Measurements from ENCODE around the gene STK11IP.

Gene STK11IP

DNA sequence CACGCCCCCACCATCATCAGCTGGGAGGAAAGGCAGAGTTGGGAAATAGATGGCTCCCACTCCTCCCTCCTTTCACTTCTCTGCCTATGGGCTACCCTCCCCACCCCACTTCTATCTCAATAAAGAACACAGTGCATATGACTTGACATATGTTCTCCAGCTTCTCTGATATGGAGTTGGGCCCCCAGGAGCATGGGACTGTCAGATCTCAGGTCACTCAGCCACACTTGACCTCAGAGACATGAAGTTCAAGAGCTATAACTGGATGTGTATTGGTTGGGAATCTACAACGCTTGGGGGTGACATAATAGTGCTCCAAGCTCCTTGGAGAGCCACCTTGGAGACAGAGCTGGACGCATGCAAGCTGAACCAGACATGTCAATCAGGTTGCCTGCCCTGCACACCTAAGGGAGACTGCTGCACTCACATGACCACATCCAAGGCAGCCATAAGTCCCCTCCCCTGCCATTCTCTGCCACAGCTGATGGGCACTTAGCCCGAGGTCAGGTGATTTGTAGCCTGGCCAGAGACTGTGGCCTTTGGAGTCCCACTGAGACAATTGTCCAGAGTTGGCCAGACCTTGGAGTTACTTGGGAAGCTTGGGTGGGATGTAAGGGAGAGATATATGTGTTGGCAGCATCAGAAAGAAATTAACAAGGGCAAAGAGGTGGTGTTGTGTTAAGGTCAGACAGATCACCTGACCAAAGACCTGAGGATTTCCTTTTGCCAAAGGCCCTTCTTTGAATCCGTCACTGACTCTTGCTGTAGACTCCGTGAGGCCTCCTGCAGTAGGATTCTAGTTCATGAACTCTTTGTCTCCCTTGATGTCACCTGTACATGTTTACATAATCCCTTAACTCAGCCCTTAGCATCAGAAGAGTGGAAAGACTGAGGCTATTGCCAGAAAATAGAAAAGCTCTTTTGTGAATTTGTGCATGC lies 21.8 kb upstream of the STK11IP start:
- no peak overlapping the region for H3K4me2 ChIP-seq (ENCODE audit: low read depth, low read length)
- H3K79me2 ChIP-seq (ENCODE audit: low read length), result no peaks in the 10 kb centered on the region
- no peaks in the 10 kb centered on the region for H3K36me3 ChIP-seq (replicated peaks; ENCODE audit: insufficient read depth, low read length)
- no peaks in the 10 kb centered on the region for H3F3A ChIP-seq (ENCODE audit: insufficient read depth, low read length)
- peaks cover 73% of the 10 kb centered on the region for H3K27me3 ChIP-seq (replicated peaks; ENCODE audit: insufficient read depth, low read length)
- no peak overlapping the region for H3K9ac ChIP-seq (ENCODE audit: low read length)
- H4K20me1 ChIP-seq (ENCODE audit: insufficient read depth, low read length), result no peaks in the 10 kb centered on the region
- DNase-seq, result no peak
- H3K4me3 ChIP-seq (ENCODE audit: low read length), result no peak overlapping the region
- H3K9me2 ChIP-seq (replicated peaks; ENCODE audit: insufficient read depth, low read length), result no peaks in the 10 kb centered on the region
- H2AFZ ChIP-seq (ENCODE audit: low read length), result no peak overlapping the region
- no peaks in the 10 kb centered on the region for H3K9me3 ChIP-seq (replicated peaks; ENCODE audit: insufficient read depth, low read length)
- TF ChIP-seq EZH2 (optimal IDR thresholded peaks at IDR 0.05; ENCODE audit: low read depth, low read length) (no peak), EZH2phosphoT487 (IDR thresholded peaks at IDR 0.05; ENCODE audit: low read length) (no peak)
- TF ChIP-seq, protein P1, sequence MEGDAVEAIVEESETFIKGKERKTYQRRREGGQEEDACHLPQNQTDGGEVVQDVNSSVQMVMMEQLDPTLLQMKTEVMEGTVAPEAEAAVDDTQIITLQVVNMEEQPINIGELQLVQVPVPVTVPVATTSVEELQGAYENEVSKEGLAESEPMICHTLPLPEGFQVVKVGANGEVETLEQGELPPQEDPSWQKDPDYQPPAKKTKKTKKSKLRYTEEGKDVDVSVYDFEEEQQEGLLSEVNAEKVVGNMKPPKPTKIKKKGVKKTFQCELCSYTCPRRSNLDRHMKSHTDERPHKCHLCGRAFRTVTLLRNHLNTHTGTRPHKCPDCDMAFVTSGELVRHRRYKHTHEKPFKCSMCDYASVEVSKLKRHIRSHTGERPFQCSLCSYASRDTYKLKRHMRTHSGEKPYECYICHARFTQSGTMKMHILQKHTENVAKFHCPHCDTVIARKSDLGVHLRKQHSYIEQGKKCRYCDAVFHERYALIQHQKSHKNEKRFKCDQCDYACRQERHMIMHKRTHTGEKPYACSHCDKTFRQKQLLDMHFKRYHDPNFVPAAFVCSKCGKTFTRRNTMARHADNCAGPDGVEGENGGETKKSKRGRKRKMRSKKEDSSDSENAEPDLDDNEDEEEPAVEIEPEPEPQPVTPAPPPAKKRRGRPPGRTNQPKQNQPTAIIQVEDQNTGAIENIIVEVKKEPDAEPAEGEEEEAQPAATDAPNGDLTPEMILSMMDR (IDR thresholded peaks at IDR 0.05; ENCODE audit: low read length), result no peak
- H3K4me1 ChIP-seq (ENCODE audit: low read length), result no peaks in the 10 kb centered on the region
- H3K27ac ChIP-seq (ENCODE audit: low read length), result no peak overlapping the region

DNA sequence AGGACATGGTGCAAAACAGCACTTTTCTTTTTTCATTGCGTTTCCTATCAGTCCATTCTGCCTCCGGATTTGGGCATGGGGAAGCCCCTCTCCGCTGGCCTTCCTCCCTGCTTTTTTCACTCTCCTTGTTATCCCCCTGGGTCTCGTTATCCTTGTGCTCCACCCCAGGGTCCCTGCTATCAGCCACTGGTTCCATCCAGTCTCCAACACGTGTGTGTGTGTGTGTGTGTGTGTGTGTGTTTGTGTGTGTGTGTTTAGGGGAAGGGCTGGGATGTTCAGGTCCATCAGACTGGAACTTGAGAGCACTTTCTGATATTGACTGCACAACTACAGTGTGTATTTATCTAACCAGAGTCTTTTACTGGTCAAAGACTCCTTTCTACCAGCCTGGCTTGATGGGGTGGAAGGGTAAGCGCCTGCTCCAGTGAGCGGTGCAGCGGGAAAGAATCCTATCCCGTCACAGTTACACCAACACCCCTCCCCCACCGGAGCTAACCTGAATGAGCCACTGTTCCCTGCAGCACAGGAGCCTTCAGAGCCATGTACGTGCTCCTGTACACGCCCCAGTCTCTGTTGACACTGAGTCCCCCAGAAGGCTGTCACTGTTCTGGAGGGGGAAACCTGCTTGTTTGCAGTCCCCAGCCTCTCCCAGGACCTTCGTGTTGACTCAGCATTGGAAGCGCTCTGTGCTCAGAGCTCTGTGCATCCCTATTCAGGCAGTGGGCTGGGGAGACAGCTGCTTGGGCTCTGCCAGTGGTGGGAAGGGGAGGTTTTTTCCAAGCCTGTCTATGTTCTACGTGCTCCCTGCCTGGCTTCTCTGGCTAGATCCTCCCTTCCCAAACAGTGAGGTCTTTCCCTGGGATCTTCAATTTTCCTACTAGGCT lies 20.9 kb upstream of the STK11IP start:
- no peaks in the 10 kb centered on the region for H3K9me2 ChIP-seq (replicated peaks; ENCODE audit: insufficient read depth, low read length)
- H3K4me2 ChIP-seq (ENCODE audit: low read depth, low read length), result no peak overlapping the region
- H3K27me3 ChIP-seq (replicated peaks; ENCODE audit: insufficient read depth, low read length), result peaks cover 69% of the 10 kb centered on the region
- H3K36me3 ChIP-seq (replicated peaks; ENCODE audit: insufficient read depth, low read length), result no peaks in the 10 kb centered on the region
- H3K9ac ChIP-seq (ENCODE audit: low read length), result no peak overlapping the region
- H3K4me3 ChIP-seq (ENCODE audit: low read length), result no peak overlapping the region
- TF ChIP-seq EZH2phosphoT487 (IDR thresholded peaks at IDR 0.05; ENCODE audit: low read length) (no peak), EZH2 (optimal IDR thresholded peaks at IDR 0.05; ENCODE audit: low read depth, low read length) (no peak)
- TF ChIP-seq, protein P1 (IDR thresholded peaks at IDR 0.05; ENCODE audit: low read length), result no peak
- no peaks in the 10 kb centered on the region for H4K20me1 ChIP-seq (ENCODE audit: insufficient read depth, low read length)
- no peaks in the 10 kb centered on the region for H3K4me1 ChIP-seq (ENCODE audit: low read length)
- no peaks in the 10 kb centered on the region for H3K9me3 ChIP-seq (replicated peaks; ENCODE audit: insufficient read depth, low read length)
- no peaks in the 10 kb centered on the region for H3K79me2 ChIP-seq (ENCODE audit: low read length)
- H3K27ac ChIP-seq (ENCODE audit: low read length), result no peak overlapping the region
- DNase-seq, result no peak
- H2AFZ ChIP-seq (ENCODE audit: low read length), result no peak overlapping the region
- no peaks in the 10 kb centered on the region for H3F3A ChIP-seq (ENCODE audit: insufficient read depth, low read length)

DNA sequence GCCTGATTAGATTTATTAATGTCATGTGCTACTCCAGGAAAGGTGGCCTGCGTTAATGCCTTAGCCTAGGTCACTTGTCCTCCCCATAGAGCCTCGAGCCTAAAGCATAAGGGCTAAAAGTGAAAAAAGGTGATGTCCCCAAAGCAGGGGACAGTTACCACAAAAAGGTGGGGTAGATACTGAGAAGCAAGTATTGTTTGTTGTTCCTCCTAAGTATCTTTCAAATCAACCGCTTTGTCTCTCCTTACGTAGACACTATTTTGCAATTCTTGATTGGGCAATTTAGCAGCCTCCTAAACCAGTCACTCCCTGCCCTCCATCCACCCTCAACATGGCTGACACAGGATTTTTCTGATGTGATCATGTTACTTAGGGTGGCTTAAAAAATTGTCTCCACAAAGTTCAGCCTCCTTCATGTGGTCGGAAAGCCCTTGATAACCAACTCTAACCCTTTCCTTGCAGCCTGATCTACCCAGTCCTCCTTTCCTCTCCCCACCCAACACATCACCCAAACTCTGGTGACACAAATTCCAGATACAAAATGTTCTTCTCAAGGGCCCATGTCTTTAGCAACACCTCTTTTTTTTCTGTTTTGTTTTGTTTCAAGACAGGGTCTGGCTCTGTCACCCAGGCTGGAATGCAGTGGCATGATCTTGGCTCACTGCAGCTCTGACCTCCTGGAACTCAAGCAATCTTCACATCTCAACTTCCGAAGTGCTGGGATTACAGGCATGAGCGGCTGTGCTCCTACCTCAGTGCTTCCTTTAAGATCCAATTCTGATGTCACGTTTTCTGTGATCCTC lies 18.6 kb upstream of the STK11IP start:
- no peaks in the 10 kb centered on the region for H3K4me1 ChIP-seq (ENCODE audit: low read length)

More for the DNA sequence above, 18.6 kb upstream of the STK11IP start:
- Histone ChIP-seq H3K79me2 (ENCODE audit: low read length) (no peaks in the 10 kb centered on the region), H3K9ac (ENCODE audit: low read length) (no peak overlapping the region), H3K4me2 (ENCODE audit: low read depth, low read length) (no peak overlapping the region), H3K36me3 (replicated peaks; ENCODE audit: insufficient read depth, low read length) (no peaks in the 10 kb centered on the region), H4K20me1 (ENCODE audit: insufficient read depth, low read length) (no peaks in the 10 kb centered on the region), H3K9me2 (replicated peaks; ENCODE audit: insufficient read depth, low read length) (no peaks in the 10 kb centered on the region), H3K4me3 (ENCODE audit: low read length) (no peak overlapping the region), H3K27me3 (replicated peaks; ENCODE audit: insufficient read depth, low read length) (peaks cover 53% of the 10 kb centered on the region), H3K9me3 (replicated peaks; ENCODE audit: insufficient read depth, low read length) (no peaks in the 10 kb centered on the region), H2AFZ (ENCODE audit: low read length) (no peak overlapping the region), H3K27ac (ENCODE audit: low read length) (no peak overlapping the region), H3F3A (ENCODE audit: insufficient read depth, low read length) (no peaks in the 10 kb centered on the region)
- TF ChIP-seq EZH2 (optimal IDR thresholded peaks at IDR 0.05; ENCODE audit: low read depth, low read length), result no peak
- TF ChIP-seq, protein P1 (IDR thresholded peaks at IDR 0.05; ENCODE audit: low read length), result no peak
- no peak for TF ChIP-seq EZH2phosphoT487 (IDR thresholded peaks at IDR 0.05; ENCODE audit: low read length)
- no peak for DNase-seq
